ENCODE data around the gene C3orf62. TPM values are rescaled to one million over a fixed set of nuclear protein-coding genes. Genes with fewer than 3 reads are reported as not detected.

The C3orf62 gene
- total and polyA plus RNA-seq, 2 of the 4 experiments (the other 2 are of a cell fraction): 0.90 to 3.1 TPM

DNA sequence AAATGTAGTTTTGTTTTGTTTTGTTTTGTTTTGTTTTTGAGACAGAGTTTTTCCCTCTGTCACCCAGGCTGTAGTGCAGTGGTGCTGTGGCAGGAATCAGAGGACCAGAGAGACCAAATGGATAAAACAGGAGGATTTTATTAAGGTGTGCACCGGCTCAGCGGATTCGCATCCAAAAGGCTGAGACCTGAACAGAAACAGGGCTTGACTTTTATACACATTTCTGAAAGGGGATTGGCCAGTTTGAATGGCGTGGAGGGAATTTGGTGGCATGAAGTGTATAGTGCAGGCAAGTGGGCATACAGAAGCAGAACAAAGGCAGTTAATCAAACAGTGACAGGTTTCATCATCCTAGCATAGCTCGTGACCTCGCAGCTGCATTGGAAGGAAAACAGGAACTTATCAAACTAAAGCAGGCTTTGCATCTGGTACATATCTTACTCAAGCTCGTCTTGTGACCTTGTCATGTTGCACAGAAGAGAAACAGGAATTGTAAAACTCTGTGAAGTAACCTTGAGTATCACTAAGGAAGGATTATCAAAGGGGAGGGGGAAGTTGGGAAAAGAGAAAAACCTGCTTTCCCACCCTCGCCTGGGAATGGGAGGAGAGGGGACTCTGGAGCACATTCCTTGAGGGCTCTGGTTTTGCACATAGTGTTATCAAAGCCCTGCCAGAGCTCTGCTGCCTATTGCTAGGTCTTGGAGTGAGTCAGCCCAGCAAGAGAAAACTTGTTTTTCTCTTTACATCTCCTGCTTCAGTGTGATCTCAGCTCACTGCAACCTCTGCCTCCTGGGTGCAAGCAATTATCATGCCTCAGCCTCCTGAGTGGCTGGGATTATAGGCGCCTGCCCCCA, 38.5 kb downstream of the C3orf62 start:
- H2AK9ac ChIP-seq (replicated peaks; ENCODE audit: low read depth, low read length, poor library complexity): no peak overlapping the region
- no TSS peak for BruUV-seq (replicated peaks)
- no peak overlapping the region for H3K23ac ChIP-seq (ENCODE audit: low read depth, low read length)
- POLR2A ChIA-PET (ENCODE audit: unreplicated experiment): no interaction called here
- H3K14ac ChIP-seq (replicated peaks; ENCODE audit: low read depth, low read length): 0 out of 2 replicates have a peak overlapping the region, but pooled peaks have one; percentile 52
- DNase-seq: peak; percentile 69
- no peaks in the 10 kb centered on the region for H3K79me1 ChIP-seq (ENCODE audit: low read depth in 1 of 2, low read length in 2 of 2)
- H4K8ac ChIP-seq (ENCODE audit: low read depth in 2 of 2, low read length in 2 of 2): peak overlapping the region in 1 of 2 experiments; percentile 4; a peak in 1 of 4 replicates
- intact Hi-C loops (cut with micrococcal nuclease): no loop called here
- in situ Hi-C loops (cut with MboI; ENCODE audit: low sequenced_read_pairs): no loop called here
- no peak overlapping the region for H3K56ac ChIP-seq (ENCODE audit: extremely low read depth, insufficient read depth, low read length)
- H3K4me3 ChIP-seq (ENCODE audit: insufficient read depth, low read depth, low read length): no peak overlapping the region
- no peaks in the 10 kb centered on the region for H3K36me3 ChIP-seq (ENCODE audit: control insufficient read depth, insufficient read depth, low read length)
- H2BK20ac ChIP-seq (ENCODE audit: low read depth, low read length): no peak overlapping the region
- H3K4ac ChIP-seq (ENCODE audit: low read depth, low read length): peak overlapping the region; percentile 20; the same call in 1 of the 2 replicates
- no peak overlapping the region; the same call in 1 of the 2 replicates for H3K9ac ChIP-seq (ENCODE audit: low read depth, low read length)
- H2AK5ac ChIP-seq (ENCODE audit: low read depth, low read length): no peak overlapping the region
- H3K9me3 ChIP-seq (ENCODE audit: control insufficient read depth, insufficient read depth, low read length): peaks cover 10% of the 10 kb centered on the region
- no peak overlapping the region for H4K91ac ChIP-seq (ENCODE audit: insufficient read depth, low read depth, low read length)
- 33% methylated on average over 1 of the region's 9 CpGs; no CpG with 5 or more reads in 1 of the 2 experiments for WGBS, 2 experiments (ENCODE audit: extremely low coverage in 2 of 2, insufficient read length in 1 of 2)
- H3K27me3 ChIP-seq (ENCODE audit: control insufficient read depth, insufficient read depth, low read length): no peaks in the 10 kb centered on the region
- no peak overlapping the region for H2BK15ac ChIP-seq (ENCODE audit: low read depth, low read length)
- H3K18ac ChIP-seq (ENCODE audit: low read depth, low read length): peak overlapping the region; percentile 14; the same call in 1 of the 2 replicates
- H3K27ac ChIP-seq (ENCODE audit: insufficient read depth, low read length): peak overlapping the region; percentile 64; the same call in 1 of the 2 replicates
- H2BK120ac ChIP-seq (ENCODE audit: low read depth, low read length): peak overlapping the region; percentile 64; the same call in 1 of the 2 replicates
- H3K9me1 ChIP-seq (ENCODE audit: insufficient read depth, low read length): no peaks in the 10 kb centered on the region
- H3K4me1 ChIP-seq (ENCODE audit: control insufficient read depth, insufficient read depth, low read length): no peaks in the 10 kb centered on the region
- no peak overlapping the region for H2AFZ ChIP-seq (replicated peaks; ENCODE audit: low read length, poor library complexity)
- dilution Hi-C loops (cut with HindIII; ENCODE audit: low sequenced_read_pairs, unreplicated experiment): no loop called here
- CTCF ChIA-PET: interaction anchor here (0.6 to 1.1 kb wide), 2 partner anchors 10 to 67 kb away, joined by 3 read pairs; partner anchors contain the start of gene KLHDC8B
- H4K20me1 ChIP-seq (ENCODE audit: insufficient read depth, low read length): no peaks in the 10 kb centered on the region
- no peak overlapping the region; the same call in 1 of the 2 replicates for H4K5ac ChIP-seq (ENCODE audit: low read depth, low read length)
- peak overlapping the region; percentile 44 for H3K4me2 ChIP-seq (ENCODE audit: low read depth, low read length)
- H2BK5ac ChIP-seq (ENCODE audit: low read depth, low read length, poor library complexity, severe bottlenecking): no peak overlapping the region
- ATAC-seq (ENCODE audit: low read depth): peak; percentile 96
- TF ChIP-seq NFE2L2 (IDR thresholded peaks at IDR 0.05; ENCODE audit: low read depth, low read length): no peak
- no peak for TF ChIP-seq RAD21 (IDR thresholded peaks at IDR 0.05; ENCODE audit: low read length)
- TF ChIP-seq, protein P1, sequence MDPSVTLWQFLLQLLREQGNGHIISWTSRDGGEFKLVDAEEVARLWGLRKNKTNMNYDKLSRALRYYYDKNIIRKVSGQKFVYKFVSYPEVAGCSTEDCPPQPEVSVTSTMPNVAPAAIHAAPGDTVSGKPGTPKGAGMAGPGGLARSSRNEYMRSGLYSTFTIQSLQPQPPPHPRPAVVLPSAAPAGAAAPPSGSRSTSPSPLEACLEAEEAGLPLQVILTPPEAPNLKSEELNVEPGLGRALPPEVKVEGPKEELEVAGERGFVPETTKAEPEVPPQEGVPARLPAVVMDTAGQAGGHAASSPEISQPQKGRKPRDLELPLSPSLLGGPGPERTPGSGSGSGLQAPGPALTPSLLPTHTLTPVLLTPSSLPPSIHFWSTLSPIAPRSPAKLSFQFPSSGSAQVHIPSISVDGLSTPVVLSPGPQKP (IDR thresholded peaks at IDR 0.05; ENCODE audit: borderline replicate concordance, low read depth, low read length): no peak
- TF ChIP-seq FOS (IDR thresholded peaks at IDR 0.05; ENCODE audit: low read depth, low read length): no peak
- TF ChIP-seq MAFK (IDR thresholded peaks at IDR 0.05; ENCODE audit: low read depth, low read length): no peak
- no peak for TF ChIP-seq POLR2A (IDR thresholded peaks at IDR 0.05; ENCODE audit: low read depth, low read length)
- TF ChIP-seq, protein P2, sequence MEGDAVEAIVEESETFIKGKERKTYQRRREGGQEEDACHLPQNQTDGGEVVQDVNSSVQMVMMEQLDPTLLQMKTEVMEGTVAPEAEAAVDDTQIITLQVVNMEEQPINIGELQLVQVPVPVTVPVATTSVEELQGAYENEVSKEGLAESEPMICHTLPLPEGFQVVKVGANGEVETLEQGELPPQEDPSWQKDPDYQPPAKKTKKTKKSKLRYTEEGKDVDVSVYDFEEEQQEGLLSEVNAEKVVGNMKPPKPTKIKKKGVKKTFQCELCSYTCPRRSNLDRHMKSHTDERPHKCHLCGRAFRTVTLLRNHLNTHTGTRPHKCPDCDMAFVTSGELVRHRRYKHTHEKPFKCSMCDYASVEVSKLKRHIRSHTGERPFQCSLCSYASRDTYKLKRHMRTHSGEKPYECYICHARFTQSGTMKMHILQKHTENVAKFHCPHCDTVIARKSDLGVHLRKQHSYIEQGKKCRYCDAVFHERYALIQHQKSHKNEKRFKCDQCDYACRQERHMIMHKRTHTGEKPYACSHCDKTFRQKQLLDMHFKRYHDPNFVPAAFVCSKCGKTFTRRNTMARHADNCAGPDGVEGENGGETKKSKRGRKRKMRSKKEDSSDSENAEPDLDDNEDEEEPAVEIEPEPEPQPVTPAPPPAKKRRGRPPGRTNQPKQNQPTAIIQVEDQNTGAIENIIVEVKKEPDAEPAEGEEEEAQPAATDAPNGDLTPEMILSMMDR (conservative IDR thresholded peaks at IDR 0.05; ENCODE audit: low read depth, low read length): no peak
- TF ChIP-seq MXI1 (IDR thresholded peaks at IDR 0.05; ENCODE audit: borderline replicate concordance, low read depth, low read length): no peak
- TF ChIP-seq RFX5 (IDR thresholded peaks at IDR 0.05; ENCODE audit: low read depth, low read length): no peak
- TF ChIP-seq, protein P3, sequence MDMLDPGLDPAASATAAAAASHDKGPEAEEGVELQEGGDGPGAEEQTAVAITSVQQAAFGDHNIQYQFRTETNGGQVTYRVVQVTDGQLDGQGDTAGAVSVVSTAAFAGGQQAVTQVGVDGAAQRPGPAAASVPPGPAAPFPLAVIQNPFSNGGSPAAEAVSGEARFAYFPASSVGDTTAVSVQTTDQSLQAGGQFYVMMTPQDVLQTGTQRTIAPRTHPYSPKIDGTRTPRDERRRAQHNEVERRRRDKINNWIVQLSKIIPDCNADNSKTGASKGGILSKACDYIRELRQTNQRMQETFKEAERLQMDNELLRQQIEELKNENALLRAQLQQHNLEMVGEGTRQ (IDR thresholded peaks at IDR 0.05; ENCODE audit: low read depth, low read length): no peak
- no peak for TF ChIP-seq MAZ (IDR thresholded peaks at IDR 0.05; ENCODE audit: borderline replicate concordance, low read depth, low read length)
- no peak for TF ChIP-seq RCOR1 (IDR thresholded peaks at IDR 0.05; ENCODE audit: insufficient replicate concordance, low read length)
- no peak for TF ChIP-seq CEBPB (IDR thresholded peaks at IDR 0.05; ENCODE audit: low read depth, low read length)
- no peak for TF ChIP-seq BHLHE40 (IDR thresholded peaks at IDR 0.05; ENCODE audit: low read depth, low read length)
